CD4-positive, alpha-beta T cell treated with Interleukin-6 at 100 ng/mL for 8 hours (primary cell): ENCODE measurements around the gene TTN.

Experiments
- DNase-seq: peaks from one replicate; pipeline ENCODE4 v3.0.0-alpha.2; 2020; ENCODE audit warnings: mixed read lengths, low spot score

Gene TTN

DNA sequence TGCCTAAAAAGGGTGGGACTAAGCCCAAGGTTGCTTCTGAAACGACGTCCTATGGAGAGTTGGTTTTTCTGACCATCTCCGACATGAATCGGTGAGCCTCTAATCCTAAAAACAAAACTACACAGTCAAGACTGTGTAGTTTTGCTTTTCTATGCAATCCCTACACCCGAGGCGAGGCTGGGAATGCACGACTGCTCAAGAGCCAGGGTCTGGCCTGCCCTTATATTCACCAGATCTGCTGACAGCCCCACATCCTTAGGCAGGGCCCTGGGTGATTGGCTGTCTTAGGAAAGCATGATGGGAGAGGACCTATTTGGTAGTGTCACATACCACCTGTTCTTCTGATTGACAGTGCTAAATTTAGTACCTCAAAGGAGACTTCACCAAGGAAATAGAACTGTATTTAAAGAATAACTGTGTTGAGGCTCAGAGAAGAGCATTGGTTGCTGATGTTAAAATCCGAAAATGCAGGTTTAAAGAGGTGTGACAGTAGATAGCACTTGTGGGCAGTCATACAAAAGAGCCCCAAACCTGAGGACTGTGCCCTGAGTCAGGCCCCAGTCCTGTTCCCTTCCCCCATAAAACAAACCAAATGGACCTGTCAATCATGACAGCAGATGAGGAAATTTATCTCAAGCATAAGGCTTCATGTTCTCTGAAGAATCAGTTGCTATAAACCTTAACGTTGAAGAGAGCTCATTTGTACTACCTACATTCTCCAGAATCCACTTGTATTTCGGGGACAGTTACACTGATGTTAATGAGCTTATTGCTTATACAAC lies at the start of gene TTN:
TSS of gene TTN (minus strand) at position 197 of the 782 bp plus-strand sequence. CDS start 2,781 bp downstream, outside the sequence.
- DNase-seq: no peak

DNA sequence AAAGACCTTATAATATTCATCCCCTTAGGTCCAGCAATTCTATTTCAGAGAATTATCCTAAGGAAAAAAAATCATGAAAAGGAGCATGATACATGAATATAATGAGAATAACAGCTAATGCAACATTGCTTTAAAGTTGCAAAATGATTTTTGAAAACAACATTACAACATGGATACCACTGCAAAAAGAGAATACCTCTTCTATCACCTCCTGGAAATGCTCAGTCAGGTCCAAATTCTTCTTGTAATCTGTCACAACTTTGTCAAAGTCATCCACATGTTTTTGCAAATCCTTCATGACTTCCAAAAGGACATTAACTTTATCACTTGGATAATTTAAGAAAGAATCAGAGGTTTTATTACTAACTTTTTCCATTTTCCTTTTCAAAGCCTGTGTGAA lies 47.9 kb upstream of the TTN start:
- no peak for DNase-seq

- no peak for DNase-seq
Observed at GRCh38 chr2:178848335-178848734, 41.1 kb upstream of the TTN start.

- DNase-seq: no peak
Observed at GRCh38 chr2:178846458-178846802, 39.2 kb upstream of the TTN start.

DNA sequence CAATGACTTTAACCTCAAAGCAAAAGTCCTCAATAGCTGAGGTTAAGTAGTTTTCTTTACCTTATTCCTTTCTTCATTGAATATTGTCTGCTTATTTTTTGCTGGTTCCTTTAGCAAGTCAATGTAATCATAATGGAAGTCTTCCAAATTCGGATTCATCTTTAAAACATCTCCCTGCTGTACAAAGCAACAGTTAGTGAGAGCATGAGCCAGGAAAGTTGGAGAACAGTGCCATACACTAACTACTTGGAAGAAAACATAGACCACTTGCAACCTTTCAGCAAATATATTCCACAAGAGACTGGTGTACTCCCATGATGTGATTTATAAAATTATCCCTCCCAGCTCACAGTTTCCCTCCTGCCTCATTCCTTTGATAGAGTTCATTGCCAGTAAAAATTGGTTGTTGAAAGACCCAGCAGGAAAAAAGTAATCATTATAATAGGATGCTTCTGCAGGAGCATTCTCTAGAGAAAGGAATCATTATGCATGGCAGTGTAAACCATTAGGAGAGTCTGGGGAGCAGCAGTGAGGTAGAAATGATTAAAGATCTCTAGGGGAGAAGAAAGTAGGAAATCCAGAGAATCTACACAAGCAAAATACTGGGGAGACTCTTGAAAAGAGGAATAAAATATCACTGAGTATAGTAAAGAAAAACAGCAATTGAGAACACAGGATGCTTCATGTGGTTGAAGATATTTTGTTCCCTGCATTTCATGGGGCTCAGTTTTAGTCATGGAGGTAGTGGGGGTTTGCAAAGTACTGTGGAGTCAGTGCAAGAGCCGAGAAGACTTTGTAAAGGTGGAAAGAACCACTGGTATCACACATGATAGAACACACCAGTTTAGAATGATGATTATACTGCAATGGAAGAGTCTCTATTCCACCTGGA lies 38.6 kb upstream of the TTN start:
- DNase-seq: no peak

DNA sequence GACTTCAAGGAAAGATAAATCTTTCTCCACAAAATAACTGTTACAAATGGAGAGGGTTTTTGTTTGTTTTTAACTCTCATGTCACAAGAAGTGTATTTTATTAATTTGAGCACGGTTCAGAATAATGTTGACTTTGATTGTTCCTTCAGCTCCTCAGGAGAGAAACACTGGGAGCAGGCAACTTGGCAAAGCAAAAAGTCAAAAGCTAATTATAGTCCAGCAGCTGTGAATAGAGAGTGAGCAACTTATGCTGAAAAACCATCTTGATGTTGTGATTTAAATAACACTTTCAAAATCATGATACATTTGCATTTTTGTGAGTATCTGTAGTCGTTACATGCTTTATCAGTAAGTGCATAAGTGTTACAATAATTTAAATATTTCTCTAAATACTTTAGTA lies 37.5 kb upstream of the TTN start:
- DNase-seq: no peak

GRCh38 chr2:178844269-178844668 lies 37.0 kb upstream of the TTN start:
- no peak for DNase-seq

DNA sequence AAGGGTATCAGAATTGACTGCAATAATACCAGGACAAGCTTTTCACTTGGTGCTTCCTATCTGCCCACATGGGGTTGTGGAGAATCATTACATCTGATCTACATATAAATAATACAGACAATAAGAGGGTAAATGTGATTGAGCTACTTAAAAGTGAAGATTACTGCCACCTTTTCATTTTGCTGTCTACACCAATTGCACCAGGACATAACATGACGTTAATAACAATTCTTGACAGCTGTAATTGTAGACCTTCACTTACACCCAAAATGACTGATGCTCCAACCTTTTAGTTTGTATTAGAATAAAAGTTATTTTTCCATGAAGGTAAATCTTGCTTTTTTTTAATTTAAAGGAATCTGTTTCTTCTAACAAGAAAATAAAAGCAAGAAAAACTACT lies 36.5 kb upstream of the TTN start:
- no peak for DNase-seq

- DNase-seq: no peak
Observed at GRCh38 chr2:178836807-178837206, 29.6 kb upstream of the TTN start.

DNA sequence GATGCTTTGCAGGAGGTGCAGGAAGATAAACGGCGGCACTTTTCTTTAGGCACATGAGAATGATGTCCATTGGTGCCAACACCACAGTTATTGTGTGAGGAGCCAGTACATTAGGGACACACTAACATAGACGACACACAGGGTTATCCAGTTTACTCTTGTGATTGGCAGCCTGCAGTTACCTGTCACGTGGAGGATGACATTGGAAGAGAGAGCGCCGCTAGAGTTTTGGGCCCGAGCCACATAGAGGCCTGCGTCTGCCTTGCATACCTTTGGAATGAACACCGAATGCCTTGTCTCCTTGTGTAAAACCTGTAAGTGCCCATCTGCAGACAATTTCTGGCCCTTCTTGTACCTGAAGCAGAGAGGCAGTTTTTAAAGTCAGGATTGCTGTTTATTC lies 26.9 kb upstream of the TTN start:
- DNase-seq: no peak

- no peak for DNase-seq
Observed at GRCh38 chr2:178833382-178833781, 26.2 kb upstream of the TTN start.

DNA sequence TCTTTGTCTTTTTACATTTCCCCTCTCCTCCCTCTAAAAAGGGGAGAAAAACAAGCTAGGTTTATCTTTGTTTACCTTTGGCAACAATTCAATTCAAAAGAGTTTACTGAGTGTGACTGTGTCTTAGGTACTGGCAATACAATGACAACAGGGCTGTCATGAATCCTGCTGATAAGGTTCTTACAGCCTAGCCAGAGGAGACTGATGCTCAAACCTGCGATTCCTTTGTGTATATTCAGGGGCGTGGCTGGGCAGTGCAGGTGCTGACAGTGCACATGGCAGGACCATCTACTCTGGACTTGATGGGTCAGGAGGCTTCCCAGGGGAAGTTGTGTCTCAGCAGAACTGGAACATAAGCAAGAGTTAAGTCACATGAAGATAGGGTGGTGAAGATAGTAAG lies 23.2 kb upstream of the TTN start:
- DNase-seq: no peak

DNA sequence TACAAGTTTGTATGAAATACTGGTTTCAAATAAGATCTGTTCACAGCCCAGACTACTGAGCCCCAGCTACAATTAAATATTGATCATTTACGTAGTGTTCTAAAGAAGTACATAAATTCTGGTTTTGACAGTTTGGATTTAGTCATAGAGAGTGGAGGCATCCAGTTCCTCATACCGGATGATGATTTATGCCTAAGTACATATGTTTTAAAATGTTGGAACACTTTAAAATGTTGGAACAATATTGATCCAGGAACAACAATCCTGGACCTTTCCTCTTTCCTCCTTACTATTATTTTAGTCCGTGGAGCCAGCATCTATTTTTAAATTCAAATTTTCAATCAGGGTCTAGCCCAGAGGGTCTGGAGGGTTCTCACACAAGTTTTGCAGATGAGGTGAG lies 22.8 kb upstream of the TTN start:
- no peak for DNase-seq

DNA sequence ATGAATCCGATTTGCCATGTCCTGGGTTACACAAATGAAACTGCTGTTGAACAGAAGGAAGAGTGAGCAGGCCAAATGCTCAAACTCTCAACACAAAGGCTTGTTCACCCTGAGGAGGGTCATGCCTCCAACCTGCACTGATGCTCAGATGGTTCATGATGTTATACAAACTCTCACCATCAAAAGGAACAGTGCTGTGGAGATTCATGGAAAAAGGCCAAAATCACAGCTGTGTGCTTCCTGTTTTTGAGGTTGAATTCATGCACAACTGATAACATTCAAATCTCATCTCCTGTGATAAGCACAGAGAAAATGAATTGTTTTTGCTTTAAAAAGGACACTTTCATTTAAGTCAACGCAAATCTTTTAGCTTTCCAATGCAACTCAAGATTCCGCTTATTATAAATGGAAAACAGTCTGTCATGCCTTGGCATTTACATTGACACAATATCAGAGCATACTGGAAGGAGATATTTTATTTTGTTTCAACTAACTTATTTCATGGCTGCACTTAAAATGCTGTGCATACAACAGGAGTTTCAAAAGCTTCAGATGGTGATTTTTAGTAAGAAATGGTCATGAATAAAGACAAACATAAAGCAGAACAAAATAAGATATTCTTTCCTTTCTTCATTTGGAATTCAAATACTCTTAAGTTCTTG lies 22.2 kb upstream of the TTN start:
- DNase-seq: no peak

DNA sequence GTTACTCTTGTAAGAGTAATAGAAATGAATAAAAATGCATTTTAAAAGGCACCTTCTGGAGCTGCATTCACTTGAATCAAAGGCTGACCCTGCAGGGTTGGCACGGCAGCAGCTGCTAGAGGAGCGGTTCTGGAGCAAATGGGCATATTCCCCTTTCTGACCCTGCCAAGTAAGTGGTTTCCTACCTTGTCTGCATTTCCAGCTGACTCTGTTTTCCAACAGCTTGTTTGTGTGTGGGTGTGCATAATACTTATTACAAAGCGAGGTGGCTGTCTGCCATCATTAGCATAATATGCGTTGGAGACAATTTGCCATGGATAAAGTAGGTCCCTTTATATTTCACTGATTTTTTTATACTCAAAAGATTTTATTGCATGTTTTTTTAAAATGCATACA lies 21.3 kb upstream of the TTN start:
- DNase-seq: no peak

- no peak for DNase-seq
Observed at GRCh38 chr2:178827739-178828485, 20.7 kb upstream of the TTN start.

GRCh38 chr2:178827111-178827510 lies 19.9 kb upstream of the TTN start:
- DNase-seq: no peak

DNA sequence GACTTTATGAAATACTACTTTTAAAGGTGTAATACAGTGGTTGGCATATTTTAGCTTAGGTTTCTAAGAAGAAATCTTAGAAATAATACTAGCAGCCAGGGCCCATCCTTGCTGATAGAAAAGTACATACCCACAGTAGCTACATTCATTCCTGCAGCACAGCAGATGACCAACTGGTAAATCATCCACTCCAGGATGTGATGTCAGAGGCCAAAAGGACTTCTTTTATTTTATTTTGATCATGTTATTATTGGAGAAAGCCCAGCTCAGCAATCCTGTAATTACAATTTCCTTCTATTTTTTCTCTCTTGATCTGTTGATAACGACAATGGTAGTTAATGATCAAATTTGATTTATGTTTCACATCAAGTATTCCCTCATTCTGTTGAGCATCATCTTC lies 18.0 kb upstream of the TTN start:
- no peak for DNase-seq

DNA sequence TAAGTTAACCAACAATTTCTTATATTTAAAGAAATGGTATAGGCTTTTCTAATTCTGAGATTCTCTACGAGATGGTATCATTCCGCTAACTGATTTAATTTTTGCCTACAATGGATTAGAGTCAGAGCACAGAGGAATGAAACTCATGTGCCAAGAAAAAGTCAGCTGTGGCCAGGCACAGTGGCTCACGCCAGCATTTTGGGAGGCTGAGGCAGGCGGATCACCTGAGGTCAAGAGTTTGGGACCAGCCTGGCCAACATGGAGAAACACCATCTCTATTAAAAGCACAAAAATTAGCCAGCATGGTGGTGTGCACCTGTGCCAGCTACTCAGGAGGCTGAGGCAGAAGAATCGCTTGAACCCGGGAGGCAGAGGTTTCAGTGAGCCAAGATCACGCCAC lies 17.0 kb upstream of the TTN start:
- no peak for DNase-seq

- DNase-seq: peak; percentile 2
Observed at GRCh38 chr2:178819992-178820391, 12.8 kb upstream of the TTN start.

DNA sequence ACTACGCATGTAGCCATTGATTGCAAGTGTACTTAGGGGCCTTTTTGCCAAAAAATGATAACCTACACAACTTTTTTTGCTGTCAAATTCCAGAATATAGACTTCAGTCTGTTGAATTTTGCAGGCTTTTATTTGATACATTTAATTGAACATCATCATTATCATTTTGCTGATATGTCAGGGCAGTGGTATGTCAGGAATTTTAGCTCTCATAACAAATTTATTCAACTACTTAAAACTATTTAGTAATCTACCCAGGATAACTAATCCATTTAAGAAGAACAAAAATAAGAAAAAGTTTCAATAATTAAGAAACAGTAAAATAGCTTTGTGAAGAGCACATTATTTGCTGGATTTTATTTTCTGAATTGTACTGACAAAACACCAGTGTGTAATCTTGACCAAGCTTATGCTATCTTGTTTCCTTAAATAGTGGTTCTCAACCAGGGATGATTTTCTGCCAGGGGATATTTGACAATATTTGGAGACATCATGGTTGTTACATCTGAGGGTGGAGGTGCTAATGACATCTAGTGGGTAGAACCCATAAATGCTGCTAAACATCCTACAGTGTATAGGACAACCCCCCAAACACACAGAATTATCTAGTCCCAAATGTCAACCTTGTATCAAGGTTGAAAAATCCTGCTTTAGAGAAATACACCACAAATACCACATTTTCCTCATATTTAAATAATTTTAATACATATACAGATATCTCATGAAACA lies 12.1 kb upstream of the TTN start:
- no peak for DNase-seq

DNA sequence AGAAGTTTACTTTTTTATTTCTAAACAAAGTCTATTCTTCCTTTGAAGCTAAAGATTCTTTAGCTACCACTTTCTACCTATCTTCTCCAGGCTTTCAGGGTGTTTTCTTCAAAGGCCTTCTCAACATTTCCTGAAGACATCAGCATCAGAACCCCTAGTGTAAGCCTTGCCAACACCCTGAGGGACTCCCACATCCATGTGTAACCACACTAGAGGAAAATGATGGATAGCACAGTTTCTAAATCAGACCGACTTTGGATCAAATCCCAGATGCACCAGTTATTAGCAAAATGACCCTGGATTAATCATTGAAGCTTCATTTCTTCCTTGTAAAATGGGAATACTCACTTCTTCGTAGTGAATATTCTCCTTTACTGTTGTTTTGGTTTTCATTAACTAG lies 4.7 kb upstream of the TTN start:
- DNase-seq: no peak
